GM12872 (cell line): ENCODE results near the gene CELA2B.

ENCODE experiments used
- CTCF ChIP-seq: IDR thresholded peaks from 3 replicates; pipeline ENCODE4 v1.5.1; 2011; ENCODE audit warnings: low read depth, mild to moderate bottlenecking, low read length, moderate library complexity; ENCODE audit not compliant: insufficient read depth

Gene CELA2B

GRCh38 chr1:15442119-15442518 is 33.8 kb upstream of the CELA2B start:
- TF ChIP-seq CTCF = no peak

- TF ChIP-seq CTCF = no peak
Observed at GRCh38 chr1:15442759-15443158, 33.1 kb upstream of the CELA2B start.

- no peak for TF ChIP-seq CTCF
Observed at GRCh38 chr1:15443281-15443680, 32.6 kb upstream of the CELA2B start.

GRCh38 chr1:15444468-15445389 is 31.2 kb upstream of the CELA2B start:
- no peak for TF ChIP-seq CTCF

- TF ChIP-seq CTCF = no peak
Observed at GRCh38 chr1:15445390-15446122, 30.3 kb upstream of the CELA2B start.

GRCh38 chr1:15446212-15446611 is 29.7 kb upstream of the CELA2B start:
- no peak for TF ChIP-seq CTCF

GRCh38 chr1:15448877-15449462 is 26.9 kb upstream of the CELA2B start:
- TF ChIP-seq CTCF = no peak
